HG03520 (cell line): ENCODE results near the gene NAA25.
"Not testable (repeated sequence)": the region's sequence is repeated elsewhere in the genome, so short reads cannot be mapped to it uniquely, and the experiment has no call there.

ENCODE experiments used
- ATAC-seq: cut with Tn5 transposase; IDR thresholded peaks from one replicate; pipeline ENCODE4 v1.9.1; 2021; ENCODE audit warnings: mild to moderate bottlenecking, moderate library complexity; ENCODE audit not compliant: unreplicated experiment

The NAA25 gene

GRCh38 chr12:112117685-112118084, 9.1 kb upstream of the NAA25 start:
- ATAC-seq: no peak

GRCh38 chr12:112116232-112117060, 7.9 kb upstream of the NAA25 start:
- ATAC-seq: no peak

GRCh38 chr12:112115259-112116045, 6.9 kb upstream of the NAA25 start:
- no peak for ATAC-seq

GRCh38 chr12:112112409-112113133, 4.0 kb upstream of the NAA25 start:
- no peak for ATAC-seq

GRCh38 chr12:112111931-112112330, 3.3 kb upstream of the NAA25 start:
- no peak for ATAC-seq

- not testable (repeated sequence) for ATAC-seq
Measured at GRCh38 chr12:112110787-112111662, 2.4 kb upstream of the NAA25 start.

GRCh38 chr12:112107306-112108201, 1.0 kb downstream of the NAA25 start:
- ATAC-seq: no peak

GRCh38 chr12:112105891-112106290, 2.7 kb downstream of the NAA25 start:
- ATAC-seq: no peak

GRCh38 chr12:112103758-112104503, 4.7 kb downstream of the NAA25 start:
- no peak for ATAC-seq

GRCh38 chr12:112102746-112103145, 5.8 kb downstream of the NAA25 start:
- not testable (repeated sequence) for ATAC-seq

GRCh38 chr12:112102127-112102526, 6.5 kb downstream of the NAA25 start:
- ATAC-seq: no peak

GRCh38 chr12:112100500-112100899, 8.1 kb downstream of the NAA25 start:
- ATAC-seq: not testable (repeated sequence)

GRCh38 chr12:112097641-112098040, 10.9 kb downstream of the NAA25 start:
- ATAC-seq: no peak

GRCh38 chr12:112096667-112097066, 11.9 kb downstream of the NAA25 start:
- no peak for ATAC-seq

- no peak for ATAC-seq
Measured at GRCh38 chr12:112096070-112096469, 12.5 kb downstream of the NAA25 start.

GRCh38 chr12:112091563-112091962, 17.0 kb downstream of the NAA25 start:
- ATAC-seq: no peak

GRCh38 chr12:112087851-112088250, 20.7 kb downstream of the NAA25 start:
- ATAC-seq: no peak

- ATAC-seq: no peak
Measured at GRCh38 chr12:112087055-112087850, 21.3 kb downstream of the NAA25 start.
